Glomerular endothelial cell (primary cell): ENCODE data around the gene VPS45. TPM values are rescaled to one million over a fixed set of nuclear protein-coding genes. Genes with fewer than 3 reads are reported as not detected.

Experiments used
- DNase-seq: peaks from one replicate; pipeline ENCODE4 v3.0.0-alpha.2; 2011; ENCODE audit warnings: low read depth, low spot score; ENCODE audit errors: extremely low read depth
- total RNA-seq: library from RNA; depleted of rRNA; stranded (reverse); fragments of >200 nt; gene quantifications from 2 replicates; pipeline ENCODE4 v1.2.3, GENCODE V29; 2015

Gene VPS45
- total RNA-seq, 1 donor from 2014 or later = 25.1 TPM

GRCh38 chr1:150069923-150070322, 2.3 kb downstream of the VPS45 start:
- DNase-seq = no peak

GRCh38 chr1:150072959-150073358, 5.4 kb downstream of the VPS45 start:
- DNase-seq = no peak

GRCh38 chr1:150073516-150073915, 5.9 kb downstream of the VPS45 start:
- no peak for DNase-seq

- no peak for DNase-seq
These were observed 8.5 kb downstream of the VPS45 start for GRCh38 chr1:150076066-150076465.

GRCh38 chr1:150076985-150077384, 9.4 kb downstream of the VPS45 start:
- no peak for DNase-seq

- no peak for DNase-seq
These were observed 13.2 kb downstream of the VPS45 start for GRCh38 chr1:150080784-150081183.

GRCh38 chr1:150082494-150082893, 14.9 kb downstream of the VPS45 start:
- no peak for DNase-seq

GRCh38 chr1:150083907-150084306, 16.3 kb downstream of the VPS45 start:
- no peak for DNase-seq

- DNase-seq = no peak
These were observed 17.8 kb downstream of the VPS45 start for GRCh38 chr1:150085406-150085805.

- DNase-seq = no peak
These were observed 19.8 kb downstream of the VPS45 start for GRCh38 chr1:150087415-150087814.

GRCh38 chr1:150089846-150090520, 22.4 kb downstream of the VPS45 start:
- DNase-seq = no peak

- DNase-seq = no peak
These were observed 24.7 kb downstream of the VPS45 start for GRCh38 chr1:150092180-150092791.

GRCh38 chr1:150093805-150094204, 26.2 kb downstream of the VPS45 start:
- DNase-seq = no peak

GRCh38 chr1:150094734-150095265, 27.2 kb downstream of the VPS45 start:
- no peak for DNase-seq

GRCh38 chr1:150102986-150103385, 35.4 kb downstream of the VPS45 start:
- no peak for DNase-seq

- DNase-seq = no peak
These were observed 38.8 kb downstream of the VPS45 start for GRCh38 chr1:150106341-150106740.

GRCh38 chr1:150109586-150109985, 42.0 kb downstream of the VPS45 start:
- no peak for DNase-seq

- no peak for DNase-seq
These were observed 42.5 kb downstream of the VPS45 start for GRCh38 chr1:150110116-150110515.

- DNase-seq = no peak
These were observed 44.1 kb downstream of the VPS45 start for GRCh38 chr1:150111670-150112069.

- no peak for DNase-seq
These were observed 47.5 kb downstream of the VPS45 start for GRCh38 chr1:150115121-150115520.

GRCh38 chr1:150118716-150119115, 51.1 kb downstream of the VPS45 start:
- DNase-seq = no peak

GRCh38 chr1:150121236-150121862, 53.8 kb downstream of the VPS45 start:
- DNase-seq = no peak
